HG02678 (cell line): Measurements from ENCODE around the gene TMCO6.
"Not testable (repeated sequence)": the region's sequence is repeated elsewhere in the genome, so short reads cannot be mapped to it uniquely, and the experiment has no call there.

Experiments used
- ATAC-seq: cut with Tn5 transposase; IDR thresholded peaks from one replicate; pipeline ENCODE4 v1.9.1; 2021; ENCODE audit warnings: mild to moderate bottlenecking, moderate library complexity; ENCODE audit not compliant: unreplicated experiment

Gene TMCO6

DNA sequence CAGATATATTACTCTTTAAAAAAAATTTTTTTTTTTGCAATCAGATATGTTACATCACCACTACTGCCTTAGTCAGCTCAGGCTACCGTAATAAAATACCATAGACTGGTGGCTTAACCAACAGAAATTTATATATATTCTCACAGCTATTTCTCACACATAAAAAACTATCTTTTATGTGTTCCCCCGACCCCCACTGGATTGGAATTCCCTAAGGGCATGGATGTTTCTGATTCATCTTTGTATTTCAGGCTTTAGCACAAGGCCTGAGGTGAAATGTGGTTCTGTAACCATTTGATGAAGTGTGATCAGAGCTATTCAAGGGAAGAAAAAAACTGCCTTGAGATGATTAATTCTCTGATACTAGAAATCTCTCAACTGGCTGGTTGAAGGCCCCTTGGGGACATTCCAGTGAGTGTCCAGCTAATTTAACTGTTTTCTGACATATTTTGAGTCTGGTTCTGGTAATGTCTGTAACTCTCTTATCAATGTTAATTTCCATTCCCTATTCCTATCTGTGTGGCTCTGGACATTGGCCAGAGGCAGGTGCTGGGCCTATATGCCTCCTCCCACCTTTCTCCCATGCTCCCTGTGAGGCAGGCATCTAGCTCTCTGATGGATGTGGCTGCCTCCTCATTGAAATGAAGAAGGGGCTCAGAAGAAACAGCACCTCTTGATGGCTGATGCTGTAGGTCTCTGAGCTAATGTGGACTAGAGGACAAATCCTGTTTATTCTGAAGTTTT, 8.8 kb upstream of the TMCO6 start:
- ATAC-seq: no peak

DNA sequence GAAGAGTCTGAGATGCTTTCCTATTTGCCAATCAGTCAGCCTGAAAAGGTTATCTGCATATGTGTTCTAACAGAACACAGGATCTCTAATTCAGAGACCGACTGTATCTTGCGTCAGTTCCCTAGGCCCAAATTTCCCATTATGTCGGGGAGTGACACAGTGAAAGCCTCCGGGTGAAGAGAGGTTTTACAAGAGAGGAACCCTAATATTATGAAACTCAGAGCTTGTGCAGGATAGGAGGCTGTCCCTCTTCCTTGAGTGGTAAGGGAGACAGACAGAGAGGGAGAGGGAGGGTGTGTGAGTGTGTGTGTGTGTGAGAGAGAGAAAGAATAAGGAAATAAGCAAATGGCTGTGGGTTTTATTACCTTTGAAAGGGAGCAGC, 8.2 kb upstream of the TMCO6 start:
- ATAC-seq: no peak

DNA sequence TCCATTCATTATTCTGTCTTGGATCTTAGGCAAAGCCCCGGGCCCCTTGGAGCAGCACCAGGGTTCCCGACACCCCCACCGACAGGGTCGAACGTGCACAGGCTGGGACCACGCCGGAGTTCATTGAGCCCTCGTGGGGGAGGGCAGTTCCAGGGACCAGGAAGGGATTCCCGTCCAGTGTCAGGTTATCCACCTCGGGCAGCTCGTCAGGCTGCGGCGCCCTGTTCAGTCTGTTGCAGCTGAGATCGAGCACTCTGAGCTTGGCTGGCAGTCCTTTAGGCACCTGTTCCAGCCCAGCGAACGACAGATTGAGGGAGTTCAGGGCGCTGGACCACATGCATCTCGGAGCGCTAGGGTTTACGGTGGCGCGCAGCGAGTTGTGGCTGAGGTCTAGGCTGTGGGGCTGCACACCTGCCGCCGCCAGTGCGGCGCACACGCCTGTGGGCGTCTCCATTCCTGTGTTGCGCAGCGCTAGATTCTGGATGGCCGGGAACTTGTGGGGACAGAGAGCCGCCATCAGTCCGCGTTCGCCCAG, 7.4 kb upstream of the TMCO6 start:
- peak; percentile 50 for ATAC-seq

DNA sequence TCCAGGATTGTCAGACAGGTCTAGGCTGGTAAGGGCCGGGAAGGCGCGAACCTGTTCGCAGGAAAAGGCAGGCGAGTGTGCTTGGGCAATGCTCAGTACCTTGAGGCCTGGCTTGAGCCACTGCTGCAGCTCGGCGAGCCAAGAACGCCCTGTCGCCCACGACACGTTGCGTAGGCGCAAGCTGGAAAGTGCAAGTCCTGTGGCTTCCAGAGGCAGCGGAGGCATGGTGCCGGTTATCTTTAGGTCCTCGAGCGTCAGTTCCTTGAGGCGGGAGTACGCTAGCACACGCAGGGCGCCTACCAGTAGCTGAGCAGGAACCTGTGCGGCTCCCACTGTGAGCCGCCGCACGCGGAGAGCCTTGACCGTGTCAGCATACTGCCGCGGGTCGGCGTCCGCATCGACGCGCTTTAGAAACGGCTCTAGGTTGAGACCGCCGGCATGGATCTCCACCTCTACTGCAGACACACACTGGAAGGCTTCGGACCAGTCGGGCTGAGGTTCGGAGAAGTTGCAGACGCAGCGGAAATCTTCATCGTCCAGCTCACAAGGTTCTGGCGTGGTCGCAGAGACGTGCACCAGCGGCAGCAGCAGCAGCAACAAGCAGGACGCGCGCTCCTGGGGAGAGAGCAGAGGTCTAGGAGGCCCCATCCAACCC, 6.8 kb upstream of the TMCO6 start:
- ATAC-seq: peak; percentile 67

DNA sequence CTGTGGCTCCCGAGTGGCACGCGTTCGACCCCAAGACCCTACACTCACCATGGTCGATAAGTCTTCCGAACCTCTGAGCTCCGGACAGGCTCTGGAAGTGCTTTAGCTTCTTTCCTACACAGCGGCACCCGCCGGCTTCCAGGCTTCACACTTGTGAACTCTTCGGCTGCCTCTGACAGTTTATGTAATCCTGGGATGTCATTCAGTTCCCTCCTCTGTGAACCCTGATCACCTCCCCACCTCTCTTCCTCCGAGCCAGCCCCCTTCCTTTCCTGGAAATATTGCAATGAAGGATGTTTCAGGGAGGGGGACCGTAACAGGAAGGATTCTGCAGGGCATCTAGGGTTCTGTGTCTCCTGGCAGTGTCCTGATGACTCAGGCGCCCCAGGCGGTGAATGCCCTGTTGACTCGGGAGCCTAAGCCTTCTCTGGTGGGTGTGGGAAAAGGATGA, 6.2 kb upstream of the TMCO6 start, which contains the start of gene CD14:
Gene CD14 (minus strand): TSS at position 155 of the 451 bp plus-strand sequence. CDS start 104 bp downstream, at position 51.
- no peak for ATAC-seq

DNA sequence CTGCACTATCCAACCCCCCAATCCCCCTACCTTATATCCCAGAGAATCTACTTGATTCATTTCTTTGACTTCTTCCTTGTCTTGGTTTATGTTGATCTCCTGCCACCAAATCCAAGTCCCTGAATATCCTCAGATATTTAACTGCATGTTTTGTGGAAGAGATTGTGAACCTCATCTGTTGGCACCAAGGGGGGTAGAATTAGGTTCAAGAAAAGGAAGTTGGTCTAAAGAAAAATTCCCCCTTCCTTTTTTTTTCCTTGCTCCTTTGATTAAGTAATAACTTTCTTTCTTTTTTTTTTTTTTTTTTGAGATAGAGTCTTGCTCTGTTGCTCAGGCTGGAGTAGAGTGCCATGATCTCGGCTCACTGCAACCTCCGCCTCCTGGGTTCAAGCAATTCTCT, 5.8 kb upstream of the TMCO6 start:
- ATAC-seq: no peak

DNA sequence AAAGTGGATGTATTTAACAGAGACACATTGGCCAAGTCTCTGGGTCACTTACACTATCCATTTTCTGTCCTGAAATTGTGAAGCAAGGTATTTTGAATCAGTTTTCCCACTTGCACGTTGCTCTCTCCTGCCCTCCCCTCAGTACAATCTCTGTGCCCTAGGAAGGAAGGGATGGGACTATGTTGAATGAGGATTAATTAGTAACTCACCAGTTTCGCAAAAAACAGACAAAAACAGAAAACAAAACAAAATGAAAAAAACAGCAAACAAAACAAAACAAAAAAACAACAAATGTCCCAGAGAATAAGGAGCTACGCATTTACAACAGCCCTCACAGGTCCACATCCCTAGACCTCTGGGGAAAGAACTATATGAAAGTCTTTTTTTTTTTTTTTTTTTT, 5.1 kb upstream of the TMCO6 start:
- no peak for ATAC-seq

DNA sequence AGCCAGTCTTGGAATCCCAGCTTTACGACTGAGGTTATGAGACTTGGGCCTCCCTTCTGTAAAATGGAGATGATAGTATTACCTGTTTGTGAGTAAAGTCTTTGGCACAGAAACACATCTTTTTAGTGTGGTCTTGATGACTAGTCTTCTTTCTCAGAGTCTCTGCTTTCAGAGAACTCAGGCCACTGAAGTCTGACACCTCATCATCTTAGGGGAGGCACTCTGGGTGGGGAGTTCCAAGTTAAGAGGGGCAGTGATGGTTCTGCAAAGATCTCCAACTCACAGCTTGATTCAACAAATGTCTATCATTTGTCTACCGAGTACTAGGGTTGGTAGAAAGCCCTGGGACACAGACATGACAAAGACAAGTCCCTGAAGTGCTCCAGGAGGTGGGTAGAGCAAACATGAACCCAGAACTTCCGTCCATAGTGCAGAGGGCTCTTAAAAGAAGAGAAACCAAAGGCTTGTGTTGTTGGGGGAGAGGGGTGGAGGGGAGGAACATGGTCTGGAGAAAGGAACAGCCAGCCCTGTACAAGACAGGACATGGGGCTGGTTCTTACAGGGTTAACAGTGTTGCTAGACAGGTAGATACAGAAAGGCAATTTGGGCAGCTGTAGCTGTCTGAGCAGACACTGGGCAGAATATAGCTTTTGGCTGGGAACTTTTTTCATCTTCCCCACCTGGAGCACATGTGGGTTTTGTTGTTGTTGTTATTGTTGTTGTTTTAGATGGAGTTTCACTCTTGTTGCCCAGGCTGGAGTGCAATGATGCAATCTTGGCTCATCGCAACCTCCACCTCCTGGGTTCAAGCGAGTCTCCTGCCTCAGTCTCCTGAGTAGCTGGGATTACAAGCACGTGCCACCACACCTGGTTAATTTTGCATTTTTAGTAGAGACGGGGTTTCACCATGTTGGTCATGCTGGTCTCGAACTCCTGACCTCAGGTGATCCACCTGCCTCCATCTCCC, 3.7 kb upstream of the TMCO6 start:
- no peak for ATAC-seq

DNA sequence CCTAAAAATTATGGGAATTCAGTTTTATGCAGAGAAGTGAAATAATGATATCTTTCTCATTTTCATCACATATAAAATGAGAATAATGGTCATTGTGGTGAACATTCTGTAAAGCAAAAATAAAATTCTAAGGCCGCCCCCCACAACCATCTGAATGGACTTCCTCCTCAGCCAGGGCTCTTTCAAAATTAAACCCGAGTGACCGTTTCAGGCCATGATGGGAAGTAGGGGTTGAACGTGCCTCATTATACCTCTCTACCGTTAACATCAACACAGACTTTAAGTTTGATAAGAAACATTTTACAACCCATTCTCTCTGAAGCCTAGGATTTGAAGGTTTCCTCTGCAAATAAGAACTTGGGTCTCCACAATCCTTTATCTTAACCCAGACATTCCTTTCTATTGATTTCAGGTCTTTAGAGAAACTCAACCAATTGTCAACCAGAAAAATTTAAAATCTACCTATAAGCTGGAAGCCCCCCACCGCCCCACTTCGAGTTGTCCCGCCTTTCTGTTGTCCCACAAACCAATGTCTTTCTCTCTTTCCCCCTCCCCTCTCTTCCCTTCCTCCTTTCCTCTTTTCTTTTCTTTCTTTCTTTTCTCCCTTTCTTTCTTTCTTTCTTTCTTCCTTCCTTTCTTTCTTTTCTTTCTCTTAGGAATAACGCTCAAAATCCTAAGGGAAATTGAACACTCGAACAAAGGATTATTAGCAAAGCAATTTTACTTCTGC, 1.7 kb upstream of the TMCO6 start:
- no peak for ATAC-seq

DNA sequence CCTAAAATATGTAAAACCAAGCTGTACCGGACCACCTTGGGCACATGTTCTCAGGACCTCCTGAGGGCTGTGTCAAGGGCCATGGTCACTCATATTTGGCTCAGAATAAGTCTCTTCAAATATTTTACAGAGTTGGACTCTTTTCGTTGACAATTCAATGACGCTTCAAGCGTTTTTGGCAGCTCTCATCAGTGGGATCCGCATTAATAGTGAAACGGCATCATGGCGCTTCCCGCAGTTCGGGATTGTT, 428 bp upstream of the TMCO6 start:
- not testable (repeated sequence) for ATAC-seq

DNA sequence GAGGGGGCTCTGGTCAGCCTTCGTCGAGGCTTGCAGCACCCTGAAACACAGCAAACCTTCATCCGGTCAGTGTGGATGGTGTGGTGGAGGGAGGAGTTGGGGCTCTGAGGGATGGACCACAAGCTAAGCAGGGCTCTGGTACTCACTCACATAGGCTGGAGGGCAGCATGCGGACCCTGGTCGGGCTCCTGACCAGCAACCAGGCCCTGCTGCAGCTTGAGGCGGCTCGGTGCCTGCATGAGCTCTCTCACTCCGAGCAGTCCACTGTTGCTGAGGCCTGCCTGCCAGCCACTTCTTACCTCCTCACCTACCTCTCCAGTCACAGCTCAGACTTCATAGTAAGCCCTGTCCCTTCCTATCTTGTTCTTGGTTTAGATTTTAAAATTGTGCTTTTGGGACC, 2.5 kb downstream of the TMCO6 start:
- no peak for ATAC-seq

DNA sequence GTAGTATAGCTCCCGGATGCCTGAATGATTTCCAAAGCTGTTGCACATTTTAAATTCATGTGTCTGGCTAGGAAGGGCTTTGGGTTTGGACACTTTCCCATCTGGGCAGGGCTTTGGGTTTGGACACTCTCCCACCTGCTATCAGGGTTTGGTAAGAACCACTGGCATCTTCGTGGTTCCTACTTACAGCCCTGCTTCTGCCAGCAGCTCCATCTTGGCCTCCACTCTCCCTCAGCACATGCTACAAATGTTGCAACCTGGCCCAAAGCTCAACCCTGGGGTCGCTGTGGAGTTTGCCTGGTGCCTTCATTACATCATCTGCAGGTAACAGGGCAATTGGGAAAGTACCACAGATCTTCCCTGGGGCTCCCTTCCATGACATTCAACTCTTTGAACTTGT, 3.5 kb downstream of the TMCO6 start:
- ATAC-seq: no peak

DNA sequence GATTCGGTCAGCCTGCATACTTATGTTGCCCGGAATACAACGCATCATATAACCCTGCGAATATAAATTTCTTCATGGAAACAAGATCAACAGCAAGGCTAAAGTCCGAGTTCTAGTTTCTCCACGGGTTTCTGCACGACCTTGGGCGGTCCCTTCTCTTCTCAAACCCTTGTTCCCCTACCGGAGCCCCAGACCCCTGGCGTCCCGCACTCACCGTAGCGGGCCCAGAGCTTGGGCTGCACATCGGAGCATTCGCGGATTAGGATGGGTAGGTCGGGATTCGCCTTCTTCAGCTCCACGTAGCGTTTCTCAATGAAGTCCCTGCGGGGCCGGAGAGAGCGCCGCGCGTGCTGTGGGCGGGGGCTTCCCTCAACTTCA, 7.8 kb downstream of the TMCO6 start:
- ATAC-seq: peak; percentile 38

DNA sequence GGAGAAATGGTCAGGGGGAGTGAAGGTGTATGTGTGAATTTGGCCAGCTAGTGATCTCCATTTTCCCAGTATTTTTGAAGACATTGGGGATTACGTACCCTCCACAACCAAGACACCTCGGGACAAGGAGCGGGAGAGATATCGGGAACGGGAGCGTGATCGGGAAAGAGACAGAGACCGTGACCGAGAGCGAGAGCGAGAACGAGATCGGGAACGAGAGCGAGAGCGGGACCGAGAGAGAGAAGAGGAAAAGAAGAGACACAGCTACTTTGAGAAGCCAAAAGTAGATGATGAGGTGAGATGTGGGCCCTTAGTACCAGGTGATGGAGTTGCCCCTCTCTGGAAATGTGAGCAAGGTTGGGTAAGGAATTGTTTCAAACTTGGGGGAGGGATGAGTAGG, 19.6 kb downstream of the TMCO6 start:
- ATAC-seq: no peak

DNA sequence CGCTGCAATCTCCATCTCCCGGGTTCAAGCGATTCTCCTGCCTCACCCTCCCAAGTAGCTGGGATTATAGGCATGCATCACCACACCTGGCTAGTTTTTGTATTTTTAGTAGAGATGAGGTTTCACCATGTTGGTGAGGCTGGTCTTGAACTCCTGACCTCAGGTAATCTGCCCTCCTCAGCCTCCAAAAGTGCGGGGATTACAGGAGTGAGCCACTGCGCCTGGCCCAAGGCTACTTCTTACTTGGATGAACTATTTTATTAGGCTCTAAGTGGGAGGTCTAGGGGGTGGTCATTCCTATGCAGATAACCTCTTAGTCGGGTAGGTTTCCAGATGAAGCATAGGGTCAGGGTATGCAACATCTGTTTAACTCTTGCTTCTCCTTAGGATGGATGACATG, 21.1 kb downstream of the TMCO6 start:
- not testable (repeated sequence) for ATAC-seq

DNA sequence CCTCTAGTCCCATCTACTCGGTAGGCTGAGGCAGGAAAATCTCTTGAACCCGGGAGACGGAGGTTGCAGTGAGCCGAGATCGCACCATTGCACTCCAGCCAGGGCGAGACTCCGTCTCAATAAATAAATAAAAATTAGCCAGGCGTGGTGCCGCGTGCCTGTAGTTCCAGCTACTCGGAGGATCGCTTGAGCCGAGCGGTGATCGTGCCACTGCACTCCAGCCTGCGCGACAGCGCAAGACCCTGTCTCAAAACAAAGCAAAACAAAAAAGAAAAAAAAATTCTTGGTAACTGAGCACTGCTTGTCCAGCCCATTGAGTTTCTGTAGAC, 24.7 kb downstream of the TMCO6 start:
- no peak for ATAC-seq

DNA sequence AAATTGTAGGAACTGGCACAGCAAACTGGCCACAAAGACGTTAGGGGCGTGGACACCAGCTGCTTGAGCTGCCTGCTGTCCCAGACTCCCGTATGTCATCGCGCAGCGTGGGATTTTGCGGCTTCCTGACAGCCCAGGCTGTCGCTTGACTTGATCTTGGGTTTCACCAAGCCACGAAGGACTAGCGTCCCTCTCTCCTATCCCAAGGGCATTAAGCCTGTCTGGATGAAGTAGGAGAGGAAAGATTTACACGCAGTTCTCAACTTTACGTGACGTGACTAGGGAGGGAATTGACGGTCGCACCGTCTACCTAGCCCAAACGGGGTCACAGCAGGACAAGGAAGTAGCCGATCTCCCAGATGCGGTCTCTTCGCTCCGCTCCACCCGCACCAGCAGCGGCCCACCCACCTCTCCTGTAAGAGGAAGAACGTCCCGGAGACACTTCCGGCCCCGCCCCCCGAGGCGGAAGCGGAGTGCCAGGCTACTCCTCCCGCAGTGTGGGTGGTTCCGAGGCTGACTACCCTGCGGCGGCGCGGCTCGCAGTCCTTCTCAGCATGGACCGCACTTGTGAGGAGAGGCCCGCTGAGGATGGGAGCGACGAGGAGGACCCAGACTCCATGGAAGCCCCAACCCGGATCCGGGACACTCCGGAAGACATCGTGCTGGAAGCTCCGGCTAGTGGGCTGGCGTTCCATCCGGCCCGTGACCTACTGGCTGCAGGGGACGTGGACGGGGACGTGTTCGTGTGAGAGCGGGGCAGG, 25.3 kb downstream of the TMCO6 start, which contains the start of gene WDR55:
Gene WDR55 (plus strand): TSS at position 546 of the 761 bp plus-strand sequence. CDS start 9 bp downstream, at position 555.
- peak; percentile 97 for ATAC-seq

DNA sequence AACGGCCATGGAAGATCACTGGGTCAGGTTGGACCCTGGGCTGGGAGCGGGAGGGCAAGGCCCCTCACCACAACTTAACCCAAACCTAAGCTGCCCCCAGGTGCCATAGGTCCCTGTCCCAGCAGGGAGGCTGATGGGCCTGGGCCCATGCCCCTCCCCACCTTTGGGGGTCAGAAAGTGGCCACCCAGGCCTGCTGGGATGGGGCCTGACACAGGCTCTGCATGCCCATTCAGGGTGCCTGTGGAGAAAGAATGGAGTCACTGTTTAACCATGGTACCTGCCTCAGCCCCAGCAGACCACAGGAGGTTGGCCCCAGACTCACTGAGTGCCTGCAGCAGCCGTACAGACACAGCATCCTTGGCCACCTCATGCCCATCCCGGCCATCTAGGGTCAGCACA, 31.8 kb downstream of the TMCO6 start:
- not testable (repeated sequence) for ATAC-seq

DNA sequence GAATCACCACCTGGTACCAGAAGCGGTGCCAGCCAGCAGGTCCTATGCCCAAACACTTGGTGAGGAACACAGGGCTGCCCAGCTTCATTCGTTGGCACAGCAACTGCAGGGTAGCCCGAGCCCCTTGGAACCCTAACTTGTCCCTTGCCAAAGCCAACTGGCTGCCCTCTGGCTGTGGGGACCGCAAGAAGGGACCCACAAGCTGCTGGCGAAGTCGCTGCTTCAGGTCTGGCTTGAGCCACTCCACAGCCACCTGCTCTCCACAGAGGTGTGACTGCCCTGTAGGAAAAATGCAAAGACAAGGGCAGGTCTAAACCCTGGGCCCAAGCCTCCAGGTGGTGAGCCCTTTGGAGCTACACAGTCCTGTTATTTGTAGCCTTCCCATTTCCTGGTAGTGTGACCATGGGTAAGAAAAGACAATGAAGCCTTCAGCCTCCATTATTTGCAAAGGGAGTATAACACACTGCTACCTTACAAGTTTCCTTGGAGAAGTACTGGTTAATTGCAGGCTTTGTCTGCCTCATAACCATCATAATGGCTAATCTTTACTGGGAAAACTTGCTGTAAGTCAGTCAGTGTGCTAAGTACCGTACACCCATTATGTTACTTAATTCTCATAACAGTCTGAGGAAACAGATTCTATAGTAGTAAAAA, 32.3 kb downstream of the TMCO6 start:
- no peak for ATAC-seq
